Trophoblast cell (in vitro differentiated cells and primary cell): ENCODE results near the gene LRRC31.

Experiments
- DNase-seq, 2 donors: peaks; one replicate each; pipeline ENCODE4 v3.0.0-alpha.2; 2016
- H2AFZ ChIP-seq: 2 replicates; pipeline ENCODE4 v1.6.1; 2013; ENCODE audit warnings: low read length, moderate library complexity, mild to moderate bottlenecking; ENCODE audit not compliant: insufficient read depth, poor library complexity
- H2AK5ac ChIP-seq: 2 replicates; pipeline ENCODE4 v1.6.1; 2013; ENCODE audit warnings: mild to moderate bottlenecking, low read length
- H2BK120ac ChIP-seq: 2 replicates; pipeline ENCODE4 v1.6.1; 2013; ENCODE audit warnings: low read length, mild to moderate bottlenecking, moderate library complexity; ENCODE audit not compliant: insufficient read depth, poor library complexity
- H2BK12ac ChIP-seq: 2 replicates; pipeline ENCODE4 v1.6.1; 2013; ENCODE audit warnings: mild to moderate bottlenecking, low read length, moderate library complexity
- H2BK5ac ChIP-seq: 2 replicates; pipeline ENCODE4 v1.6.1; 2013; ENCODE audit warnings: low read length, low read depth, moderate library complexity, mild to moderate bottlenecking; ENCODE audit not compliant: poor library complexity
- H3K14ac ChIP-seq: 2 replicates; pipeline ENCODE4 v1.6.1; 2013; ENCODE audit warnings: mild to moderate bottlenecking, low read length
- H3K18ac ChIP-seq: 2 replicates; pipeline ENCODE4 v1.6.1; 2013; ENCODE audit warnings: mild to moderate bottlenecking, low read length
- H3K23ac ChIP-seq: 2 replicates; pipeline ENCODE4 v1.6.1; 2013; ENCODE audit warnings: low read length
- H3K27ac ChIP-seq: 2 replicates; pipeline ENCODE4 v1.5.1; 2013; ENCODE audit warnings: low read depth, mild to moderate bottlenecking, inconsistent platforms, low read length, moderate library complexity
- H3K27me3 ChIP-seq: 2 replicates; pipeline ENCODE4 v1.6.1; 2013; ENCODE audit warnings: inconsistent platforms, mild to moderate bottlenecking, low read length, moderate library complexity; ENCODE audit not compliant: insufficient read depth
- H3K36me3 ChIP-seq, 2 experiments: 1 replicate in 1 of 2; 2 replicates in 1 of 2; pipeline ENCODE4 v1.6.1; 2013; ENCODE audit warnings: low read length in 2 of 2, mild to moderate bottlenecking in 2 of 2, moderate library complexity in 1 of 2; ENCODE audit not compliant: insufficient read depth in 2 of 2, control insufficient read depth in 1 of 2
- H3K4ac ChIP-seq: 2 replicates; pipeline ENCODE4 v1.6.1; 2013; ENCODE audit warnings: low read depth, mild to moderate bottlenecking, low read length, moderate library complexity
- H3K4me1 ChIP-seq, 2 experiments: 1 replicate in 1 of 2; 2 replicates in 1 of 2; pipeline ENCODE4 v1.6.1; 2013; ENCODE audit warnings: low read length in 2 of 2, mild to moderate bottlenecking in 2 of 2, moderate library complexity in 1 of 2; ENCODE audit not compliant: insufficient read depth in 2 of 2, control insufficient read depth in 1 of 2
- H3K4me2 ChIP-seq: 2 replicates; pipeline ENCODE4 v1.6.1; 2013; ENCODE audit warnings: inconsistent platforms, mild to moderate bottlenecking, low read length, moderate library complexity
- H3K4me3 ChIP-seq: 2 replicates; pipeline ENCODE4 v1.5.1; 2013; ENCODE audit warnings: mild to moderate bottlenecking, low read depth, low read length, inconsistent platforms
- H3K79me1 ChIP-seq: one replicate; pipeline ENCODE4 v1.6.1; 2013; ENCODE audit warnings: low read length
- H3K79me2 ChIP-seq: 2 replicates; pipeline ENCODE4 v1.6.1; 2013; ENCODE audit warnings: low read length, mild to moderate bottlenecking; ENCODE audit not compliant: control insufficient read depth, insufficient read depth, poor library complexity
- H3K9ac ChIP-seq: 2 replicates; pipeline ENCODE4 v1.6.1; 2013; ENCODE audit warnings: mild to moderate bottlenecking, low read length
- H3K9me3 ChIP-seq: 2 replicates; pipeline ENCODE4 v1.6.1; 2013; ENCODE audit warnings: low read depth, mild to moderate bottlenecking, control low read depth, inconsistent platforms, low read length; ENCODE audit not compliant: insufficient read depth
- H4K12ac ChIP-seq: 2 replicates; pipeline ENCODE4 v1.6.1; 2013; ENCODE audit warnings: low read depth, mild to moderate bottlenecking, low read length, moderate library complexity
- H4K8ac ChIP-seq: 2 replicates; pipeline ENCODE4 v1.6.1; 2013; ENCODE audit warnings: low read depth, mild to moderate bottlenecking, low read length, moderate library complexity
- H4K91ac ChIP-seq: one replicate; pipeline ENCODE4 v1.6.1; 2013; ENCODE audit warnings: low read depth, mild to moderate bottlenecking, low read length, moderate library complexity
- WGBS: extraction: QIAGEN DNeasy Blood & Tissue Kit; methylation state at CpG from one replicate; pipeline ENCODE4 v1.1.7; 2013; ENCODE audit warnings: missing lambda C conversion rate; ENCODE audit not compliant: insufficient read length, insufficient coverage; ENCODE audit errors: extremely low coverage; 5-methylcytosine and 5-hydroxymethylcytosine counted together

LRRC31 gene

GRCh38 chr3:169818316-169818715 is 51.4 kb downstream of the LRRC31 start:
- Histone ChIP-seq H2AK5ac (no peak overlapping the region), H3K18ac (no peak overlapping the region), H3K79me1 (no peaks in the 10 kb centered on the region), H3K23ac (no peak overlapping the region), H3K27me3 (no peaks in the 10 kb centered on the region), H3K4me2 (no peak overlapping the region), H3K4ac (no peak overlapping the region), H4K8ac (no peak overlapping the region), H2AFZ (no peak overlapping the region), H3K9ac (no peak overlapping the region), H3K4me1 (no peaks in the 10 kb centered on the region), H2BK120ac (no peak overlapping the region), H3K36me3 (no peaks in the 10 kb centered on the region), H3K9me3 (no peaks in the 10 kb centered on the region), H3K4me3 (no peak overlapping the region), H3K27ac (no peak overlapping the region), H3K14ac (no peak overlapping the region), H2BK12ac (no peak overlapping the region), H4K12ac (no peak overlapping the region), H4K91ac (no peak overlapping the region), H3K79me2 (no peaks in the 10 kb centered on the region), H2BK5ac (no peak overlapping the region)
- no peak for DNase-seq
- no CpG with 5 or more reads among the region's 2 CpGs for WGBS

- Histone ChIP-seq H4K12ac (no peak overlapping the region), H3K4me3 (no peak overlapping the region), H3K14ac (no peak overlapping the region), H2BK12ac (no peak overlapping the region), H3K18ac (no peak overlapping the region), H3K9me3 (no peaks in the 10 kb centered on the region), H2BK5ac (no peak overlapping the region), H3K36me3 (no peaks in the 10 kb centered on the region), H2AK5ac (no peak overlapping the region), H3K79me1 (peaks cover 2% of the 10 kb centered on the region), H3K9ac (no peak overlapping the region), H4K91ac (no peak overlapping the region), H3K79me2 (no peaks in the 10 kb centered on the region), H2BK120ac (no peak overlapping the region), H4K8ac (no peak overlapping the region), H3K4me2 (no peak overlapping the region), H3K27ac (no peak overlapping the region), H3K4me1 (peaks cover 0 to 3% of the 10 kb centered on the region in 2 experiments), H3K23ac (no peak overlapping the region), H3K4ac (no peak overlapping the region), H3K27me3 (no peaks in the 10 kb centered on the region), H2AFZ (no peak overlapping the region)
- DNase-seq: no peak
- WGBS: no CpG with 5 or more reads among the region's 4 CpGs
Measured at GRCh38 chr3:169815590-169816150, 54.1 kb downstream of the LRRC31 start.

GRCh38 chr3:169813757-169814517 is 55.8 kb downstream of the LRRC31 start:
- H3K79me2 ChIP-seq: no peaks in the 10 kb centered on the region
- H3K79me1 ChIP-seq: peaks cover 2% of the 10 kb centered on the region
- H4K12ac ChIP-seq: no peak overlapping the region
- peak overlapping the region; percentile 3 for H3K4me2 ChIP-seq
- no peaks in the 10 kb centered on the region for H3K9me3 ChIP-seq
- H3K14ac ChIP-seq: no peak overlapping the region
- no peak overlapping the region for H2AFZ ChIP-seq
- H3K9ac ChIP-seq: no peak overlapping the region
- H3K18ac ChIP-seq: no peak overlapping the region
- H3K4me1 ChIP-seq: peaks cover 0 to 3% of the 10 kb centered on the region in 2 experiments
- no peak overlapping the region for H2BK5ac ChIP-seq
- H3K36me3 ChIP-seq: no peaks in the 10 kb centered on the region
- H3K23ac ChIP-seq: no peak overlapping the region
- H2BK120ac ChIP-seq: no peak overlapping the region
- no CpG with 5 or more reads among the region's 27 CpGs for WGBS
- no peak overlapping the region for H2AK5ac ChIP-seq
- DNase-seq: peak; percentile 10 to 38
- no peak overlapping the region for H3K4ac ChIP-seq
- H3K4me3 ChIP-seq: no peak overlapping the region
- no peak overlapping the region for H3K27ac ChIP-seq
- H4K91ac ChIP-seq: no peak overlapping the region
- no peak overlapping the region for H2BK12ac ChIP-seq
- H4K8ac ChIP-seq: no peak overlapping the region
- no peaks in the 10 kb centered on the region for H3K27me3 ChIP-seq

- H2BK5ac ChIP-seq: no peak overlapping the region
- no peak overlapping the region for H3K18ac ChIP-seq
- no peaks in the 10 kb centered on the region for H3K9me3 ChIP-seq
- no peak overlapping the region for H2BK12ac ChIP-seq
- no peak overlapping the region for H3K9ac ChIP-seq
- H3K14ac ChIP-seq: no peak overlapping the region
- no peak overlapping the region for H2BK120ac ChIP-seq
- H3K4me2 ChIP-seq: peak overlapping the region; percentile 73
- DNase-seq: no peak
- no peaks in the 10 kb centered on the region for H3K79me2 ChIP-seq
- H3K23ac ChIP-seq: no peak overlapping the region
- no peak overlapping the region for H4K91ac ChIP-seq
- H2AFZ ChIP-seq: no peak overlapping the region
- H3K79me1 ChIP-seq: peaks cover 2% of the 10 kb centered on the region
- no peak overlapping the region for H2AK5ac ChIP-seq
- H3K4me1 ChIP-seq: peaks cover 0 to 3% of the 10 kb centered on the region in 2 experiments
- H4K12ac ChIP-seq: no peak overlapping the region
- no peaks in the 10 kb centered on the region for H3K27me3 ChIP-seq
- no peak overlapping the region for H3K4ac ChIP-seq
- WGBS: no CpG with 5 or more reads among the region's 8 CpGs
- no peaks in the 10 kb centered on the region for H3K36me3 ChIP-seq
- no peak overlapping the region for H4K8ac ChIP-seq
- no peak overlapping the region for H3K27ac ChIP-seq
- H3K4me3 ChIP-seq: no peak overlapping the region
Measured at GRCh38 chr3:169813278-169813677, 56.5 kb downstream of the LRRC31 start.
